Globus pallidus (tissue), 1 donor: ENCODE data around the gene MYD88.

Experiments used
- DNase-seq: peaks from one replicate; pipeline ENCODE4 v3.0.0-alpha.2; 2015; ENCODE audit warnings: low spot score

The MYD88 gene

DNA sequence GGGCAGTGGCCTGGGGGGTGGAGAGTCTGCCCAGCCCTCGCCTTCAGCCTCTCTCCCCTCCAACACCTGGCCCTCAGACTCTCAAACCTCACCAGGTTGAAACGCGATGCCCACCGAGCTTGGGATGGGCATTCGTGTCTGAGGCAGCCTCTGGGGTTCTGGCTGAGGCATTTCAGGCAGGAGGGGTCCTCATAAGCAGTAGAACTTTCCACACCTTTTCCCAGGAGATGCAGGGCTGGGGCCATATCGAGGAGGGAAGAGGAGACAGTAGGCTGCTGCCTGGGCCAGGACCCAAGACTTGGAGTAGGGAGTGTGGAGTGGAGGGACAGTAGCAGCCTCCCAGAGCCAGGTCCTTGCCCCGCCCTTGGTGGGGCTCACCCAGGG is 26.1 kb upstream of the MYD88 start:
- no peak for DNase-seq

DNA sequence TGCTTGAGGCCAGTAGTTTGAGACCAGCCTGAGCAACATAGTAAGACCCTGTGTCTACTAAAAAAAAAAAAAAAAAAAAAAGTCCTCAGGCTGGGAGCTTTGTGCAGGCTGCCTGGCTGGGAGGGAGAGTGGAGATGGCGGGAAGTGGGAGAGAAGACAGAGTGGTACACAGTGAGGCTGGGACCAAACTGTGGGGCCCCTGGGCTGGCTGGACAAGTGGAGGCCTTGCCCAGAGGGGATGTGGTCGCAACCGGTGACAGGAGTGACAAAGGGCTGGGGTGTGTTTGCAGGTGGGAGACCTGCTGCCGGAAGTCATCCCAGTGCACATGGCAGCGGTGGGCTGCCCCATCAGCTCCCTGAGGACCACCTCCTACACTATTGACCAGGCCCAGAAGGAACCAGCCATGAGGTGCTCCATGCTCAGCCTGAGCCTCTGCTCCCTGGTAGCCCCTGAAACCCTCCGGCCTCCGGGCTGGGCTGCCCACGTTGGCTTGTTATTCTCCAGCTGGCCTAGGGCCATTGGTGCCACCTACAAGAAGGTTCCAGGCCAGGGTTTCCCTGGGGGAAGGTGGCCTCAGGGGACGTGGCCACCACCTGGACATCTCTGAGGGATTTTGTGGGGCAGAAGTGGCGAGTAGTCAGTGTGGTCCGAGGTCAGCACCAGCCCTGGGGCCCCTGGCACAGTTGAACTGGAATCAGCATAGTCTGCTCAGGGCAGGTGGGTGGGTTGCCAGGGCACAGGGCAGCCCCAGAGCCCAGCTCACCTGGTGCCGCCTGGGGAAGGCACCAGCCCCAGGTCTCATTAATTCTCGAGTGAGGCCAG is 24.2 kb upstream of the MYD88 start:
- no peak for DNase-seq

DNA sequence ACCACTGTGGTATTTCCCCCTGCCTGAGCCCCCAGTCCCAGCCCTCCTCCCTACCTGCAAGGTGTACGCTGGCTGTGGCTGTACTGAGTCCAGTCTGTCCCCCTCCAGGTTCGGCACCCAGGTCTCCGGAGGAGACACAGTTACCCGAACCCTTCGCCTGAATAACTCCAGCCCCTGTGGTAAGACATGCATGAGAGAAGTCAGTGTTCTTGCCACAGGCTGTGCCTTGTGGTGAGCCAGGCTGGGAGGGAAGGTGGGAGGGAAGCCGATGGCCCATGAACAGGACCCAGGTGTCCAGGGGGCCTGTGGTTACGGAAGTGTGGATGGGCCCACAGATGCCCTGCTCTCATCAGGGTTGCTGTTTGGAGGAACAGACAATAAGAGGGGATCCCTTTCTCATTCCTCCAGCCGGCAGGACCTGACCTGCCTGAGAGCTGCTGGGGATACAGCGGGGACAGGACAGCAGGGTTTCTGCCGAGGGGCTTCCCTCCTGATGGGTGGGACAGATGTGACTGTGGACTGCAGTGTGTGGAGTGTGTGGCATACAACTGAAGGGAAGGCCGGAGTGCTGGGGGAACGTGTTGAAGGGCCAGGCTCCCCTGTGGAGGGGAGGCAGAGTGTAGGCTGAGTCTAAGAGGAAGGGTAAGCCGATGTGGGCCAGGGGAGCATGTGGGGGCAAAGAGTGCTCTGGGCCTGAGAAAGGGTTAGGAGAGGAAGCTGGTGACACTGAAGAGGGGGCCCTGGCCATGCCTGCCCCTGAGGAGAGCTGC is 23.4 kb upstream of the MYD88 start:
- DNase-seq, result no peak

DNA sequence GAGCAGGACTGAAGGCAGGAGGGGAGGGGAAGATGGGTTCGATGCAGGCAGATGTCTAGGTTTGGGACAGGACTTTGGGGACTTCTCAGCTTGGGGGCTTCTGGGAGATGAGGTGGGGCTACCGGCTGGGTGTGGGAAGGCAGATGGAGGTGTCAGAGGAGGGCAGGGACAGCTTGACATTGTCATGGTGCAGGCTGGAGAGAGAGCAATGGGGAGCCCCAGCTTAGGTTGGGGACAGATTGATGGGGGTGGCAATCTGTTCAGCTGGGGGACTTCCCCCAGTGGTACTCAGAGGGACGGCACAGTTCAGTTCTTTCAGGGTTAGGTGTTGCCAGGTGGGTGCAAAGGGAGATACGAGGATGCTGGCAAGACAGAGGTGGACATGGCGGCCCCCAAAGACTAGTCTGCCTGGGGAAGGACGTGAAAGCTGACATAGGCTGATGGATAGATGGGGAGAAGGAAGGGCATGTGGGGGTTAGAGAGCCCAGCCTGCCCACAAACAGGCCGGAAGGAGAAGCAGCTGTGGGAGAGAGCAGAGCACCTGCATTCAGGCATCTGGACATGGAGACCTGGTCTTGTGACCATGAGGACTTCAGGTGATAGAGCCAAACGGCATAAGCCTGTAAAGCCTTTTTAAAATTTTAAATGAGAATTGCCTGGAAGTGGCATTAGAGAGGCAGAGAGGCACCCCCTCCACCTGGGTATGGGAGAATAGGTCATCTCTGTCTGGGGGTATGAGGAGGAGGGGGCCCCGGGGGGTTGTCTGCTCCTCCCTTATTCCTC is 22.6 kb upstream of the MYD88 start:
- DNase-seq, result no peak

DNA sequence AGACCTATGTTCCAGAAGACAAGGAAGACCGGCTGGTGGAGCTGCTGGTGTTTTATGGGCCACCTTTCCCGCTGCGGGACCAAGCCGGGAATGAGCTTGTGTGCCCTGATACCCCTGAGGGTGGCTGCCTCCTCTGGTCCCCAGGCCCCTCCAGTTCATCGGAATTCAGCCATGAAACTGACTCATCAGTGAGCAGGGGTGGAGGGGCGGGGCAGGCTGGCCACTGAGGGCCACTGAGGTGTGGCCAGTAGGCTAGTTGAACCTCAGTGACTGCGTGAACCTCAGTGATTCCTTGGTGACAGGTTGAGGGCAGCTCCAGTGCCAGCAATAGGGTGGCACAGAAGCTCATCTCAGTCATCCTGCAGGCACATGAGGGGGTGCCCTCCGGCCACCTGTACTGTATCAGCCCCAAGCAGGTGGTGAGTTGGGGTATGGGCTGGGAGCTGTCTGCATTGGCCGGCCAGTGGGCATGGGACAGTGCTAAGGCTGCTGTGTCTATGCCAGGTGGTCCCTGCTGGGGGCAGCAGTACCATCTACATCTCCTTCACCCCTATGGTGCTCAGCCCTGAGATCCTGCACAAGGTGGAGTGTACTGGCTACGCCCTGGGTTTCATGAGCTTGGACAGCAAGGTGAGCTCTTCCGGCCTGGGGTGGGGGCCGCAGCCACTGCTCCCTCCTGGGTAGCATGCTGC is 21.8 kb upstream of the MYD88 start:
- DNase-seq, result no peak

DNA sequence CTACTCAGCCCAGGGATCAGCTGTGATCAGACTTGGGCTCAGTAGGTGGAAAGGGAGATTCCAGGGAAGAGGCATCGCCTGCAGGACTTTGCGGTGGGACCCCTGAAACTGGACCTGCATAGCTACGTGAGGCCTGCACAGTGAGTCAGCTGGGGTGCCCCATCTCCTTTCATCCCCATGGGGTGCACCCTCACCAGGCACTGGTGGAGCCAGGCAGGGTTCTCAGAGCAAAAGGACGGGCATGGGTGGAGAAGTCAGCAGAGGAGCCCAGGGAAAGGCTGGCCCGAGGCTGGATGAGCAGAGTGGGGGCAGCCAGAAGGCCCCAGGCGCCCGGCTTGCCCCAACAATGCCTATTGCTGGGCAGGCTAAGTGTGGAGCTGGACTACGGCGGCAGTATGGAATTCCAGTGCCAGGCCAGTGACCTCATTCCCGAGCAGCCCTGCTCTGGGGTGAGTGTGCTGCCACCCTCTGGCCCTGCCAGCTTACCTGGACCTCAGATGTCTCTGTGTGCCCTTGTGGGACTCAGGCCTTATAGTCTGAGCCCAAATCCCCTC is 21.2 kb upstream of the MYD88 start:
- no peak for DNase-seq

DNA sequence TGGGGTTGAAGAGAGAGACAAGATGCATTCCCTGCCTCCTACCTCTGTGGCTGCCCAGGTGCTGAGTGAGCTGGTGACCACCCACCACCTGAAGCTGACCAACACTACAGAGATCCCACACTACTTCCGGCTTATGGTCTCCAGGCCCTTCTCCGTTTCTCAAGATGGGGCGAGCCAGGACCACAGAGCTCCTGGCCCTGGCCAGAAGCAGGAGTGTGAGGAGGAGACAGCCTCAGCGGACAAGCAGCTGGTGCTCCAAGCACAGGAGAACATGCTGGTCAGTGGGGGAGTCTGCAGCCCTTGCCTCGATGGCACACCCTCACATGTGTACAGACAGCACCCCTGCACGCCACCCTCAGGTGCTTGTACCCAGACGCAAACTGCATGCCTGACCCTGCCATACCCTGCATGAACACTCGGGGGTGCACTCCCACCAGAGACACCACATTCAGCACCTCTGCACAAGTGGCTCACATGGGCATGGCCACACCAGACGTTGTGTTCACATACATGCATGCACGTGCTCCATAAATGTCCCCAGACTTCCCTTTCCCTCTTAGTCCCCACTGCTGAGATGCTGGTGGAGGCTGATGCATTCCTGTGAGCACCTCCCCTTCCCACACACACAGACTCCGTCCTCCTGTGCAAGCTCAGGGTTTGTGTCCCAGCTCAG is 20.6 kb upstream of the MYD88 start:
- DNase-seq, result peak; percentile 53

DNA sequence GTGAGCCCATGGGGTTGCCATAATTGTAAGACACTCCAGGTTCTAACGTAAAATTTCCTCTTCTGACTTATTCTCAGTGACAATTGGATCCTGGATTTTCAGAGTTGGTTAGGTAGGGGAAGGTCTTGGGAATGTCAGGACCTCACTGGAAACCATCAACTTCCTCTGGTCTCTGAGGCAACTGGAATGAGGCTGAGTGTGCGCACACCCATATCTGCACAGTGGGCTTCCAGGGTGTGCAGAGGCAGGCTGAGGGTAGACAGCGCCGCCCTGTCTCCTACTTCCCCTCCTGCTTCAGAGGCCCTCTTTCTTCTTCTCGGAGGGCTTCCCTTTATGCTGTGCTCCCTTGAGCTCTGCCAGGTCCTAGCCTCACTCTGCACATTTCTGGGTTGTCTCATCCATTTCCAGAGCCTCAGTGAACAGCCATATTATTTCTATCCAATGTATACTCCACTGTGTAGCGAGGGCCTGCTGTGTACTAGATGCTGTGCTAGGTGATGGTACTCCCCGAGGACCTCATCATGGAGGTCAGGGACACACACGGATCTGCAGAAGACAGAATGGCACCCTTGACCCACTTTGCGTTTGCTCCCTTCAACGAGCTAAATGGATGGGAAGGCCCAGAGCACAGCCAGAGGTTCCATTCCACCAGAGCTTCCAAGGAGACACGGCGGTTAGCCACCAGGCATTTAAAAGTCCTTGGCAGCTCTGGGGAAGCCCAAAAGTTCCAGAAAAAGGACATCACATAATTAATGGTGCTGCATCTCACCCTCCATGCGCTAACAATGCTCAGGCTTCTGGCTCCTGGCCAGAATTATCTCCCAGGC is 19.8 kb upstream of the MYD88 start:
- DNase-seq, result no peak

DNA sequence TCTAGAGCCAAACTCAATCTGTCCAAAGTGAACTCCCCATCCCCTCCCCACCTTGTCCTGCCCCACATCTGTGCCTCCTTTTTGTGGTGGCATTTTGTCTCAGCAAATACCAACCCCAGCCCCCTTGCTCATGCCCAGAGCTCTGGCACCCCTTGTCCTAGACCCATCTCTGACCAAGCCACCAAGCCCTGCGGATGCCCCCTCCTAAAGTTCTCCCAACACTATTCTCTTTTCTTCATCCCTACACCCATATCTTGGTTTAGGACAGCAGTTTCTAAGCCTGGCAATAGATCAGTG is 19.3 kb upstream of the MYD88 start:
- no peak for DNase-seq

DNA sequence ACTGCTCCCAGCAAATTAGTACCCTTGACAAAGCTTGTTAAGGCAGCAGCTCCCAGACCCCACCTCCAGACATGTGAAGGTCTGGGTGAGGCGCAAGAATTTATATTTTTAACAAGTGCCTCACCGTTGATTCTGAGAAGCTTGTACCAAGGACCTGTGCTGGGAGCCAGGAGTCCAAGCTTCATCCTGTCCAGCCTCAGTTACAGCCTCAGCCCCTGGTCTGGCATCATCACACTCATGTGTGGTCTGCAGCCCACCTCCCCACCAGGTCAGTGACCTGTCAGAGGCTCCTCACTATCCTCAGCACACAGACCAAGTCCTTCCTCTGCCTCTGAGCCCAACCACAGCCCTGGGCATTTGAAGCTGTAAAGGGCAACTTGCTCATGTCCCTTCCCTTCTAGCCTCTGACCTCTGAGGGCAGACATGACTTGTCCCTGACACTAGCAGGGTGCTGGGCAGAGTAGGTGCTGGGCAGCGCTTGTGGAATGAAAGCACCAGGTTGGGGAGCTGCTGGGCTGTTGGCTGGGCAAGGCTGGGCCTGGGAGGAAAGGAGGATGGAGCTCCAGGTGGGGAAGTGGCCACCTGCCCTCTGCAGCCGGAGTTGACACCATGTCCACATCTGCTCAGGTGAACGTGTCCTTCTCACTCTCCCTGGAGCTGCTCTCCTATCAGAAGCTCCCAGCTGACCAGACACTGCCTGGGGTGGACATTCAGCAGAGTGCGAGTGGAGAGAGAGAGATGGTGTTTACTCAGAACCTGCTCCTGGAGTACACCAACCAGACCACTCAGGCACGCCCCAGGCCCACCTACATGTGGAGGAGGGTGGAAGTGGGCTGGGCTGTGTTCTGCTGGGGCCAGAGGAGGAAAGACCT is 18.4 kb upstream of the MYD88 start:
- no peak for DNase-seq

DNA sequence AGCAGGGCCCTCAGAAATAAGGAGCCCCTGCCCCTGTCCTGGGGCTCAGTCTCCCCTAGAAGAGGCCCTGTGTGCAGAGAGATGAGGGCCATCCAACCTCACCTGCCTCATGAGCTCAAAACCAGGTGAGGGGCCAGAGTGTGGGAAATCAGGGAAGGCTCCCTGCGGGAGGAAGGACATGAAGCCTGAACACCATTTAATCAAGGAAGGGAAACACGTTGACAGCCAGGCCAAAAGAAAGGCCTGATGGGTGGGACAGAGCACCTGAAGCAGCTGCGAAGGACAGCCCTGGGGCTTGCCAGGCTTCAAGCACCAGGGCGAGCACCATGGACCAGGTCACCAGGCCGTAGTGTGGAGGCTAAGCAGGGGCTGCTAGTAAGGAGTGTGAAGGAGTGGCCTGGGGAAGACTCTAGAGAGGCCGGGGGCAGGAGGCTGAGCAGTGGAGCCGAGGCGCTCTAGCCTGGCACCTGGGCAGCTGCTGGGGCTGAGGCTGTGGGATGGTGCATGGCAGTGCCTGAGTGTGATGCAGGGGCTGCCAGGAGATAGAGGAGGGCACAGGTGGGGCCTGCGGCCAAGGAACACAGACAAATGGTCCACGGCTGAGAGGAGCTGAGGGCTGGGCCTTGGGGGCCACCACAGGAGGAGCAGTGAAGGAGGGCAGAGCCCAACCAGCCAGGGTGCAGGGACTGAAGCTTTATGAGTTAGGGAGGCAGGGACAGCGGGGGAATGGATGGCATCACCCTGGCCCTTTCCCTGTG is 17.6 kb upstream of the MYD88 start:
- no peak for DNase-seq

DNA sequence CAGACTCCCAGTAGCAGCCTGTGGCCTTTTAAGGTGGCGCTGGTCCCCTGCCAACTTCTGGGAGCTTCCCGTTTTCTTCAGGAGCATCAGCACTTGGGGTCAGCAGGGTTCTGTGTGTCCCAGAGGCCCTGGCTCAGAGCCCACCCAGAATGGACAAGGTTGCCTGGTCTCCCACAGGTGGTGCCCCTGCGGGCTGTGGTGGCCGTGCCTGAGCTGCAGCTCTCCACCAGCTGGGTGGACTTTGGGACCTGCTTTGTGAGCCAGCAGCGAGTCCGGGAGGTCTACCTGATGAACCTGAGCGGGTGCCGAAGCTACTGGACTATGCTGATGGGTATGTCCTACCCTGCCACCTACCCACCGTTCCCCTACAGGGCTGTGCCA is 17.0 kb upstream of the MYD88 start:
- no peak for DNase-seq

DNA sequence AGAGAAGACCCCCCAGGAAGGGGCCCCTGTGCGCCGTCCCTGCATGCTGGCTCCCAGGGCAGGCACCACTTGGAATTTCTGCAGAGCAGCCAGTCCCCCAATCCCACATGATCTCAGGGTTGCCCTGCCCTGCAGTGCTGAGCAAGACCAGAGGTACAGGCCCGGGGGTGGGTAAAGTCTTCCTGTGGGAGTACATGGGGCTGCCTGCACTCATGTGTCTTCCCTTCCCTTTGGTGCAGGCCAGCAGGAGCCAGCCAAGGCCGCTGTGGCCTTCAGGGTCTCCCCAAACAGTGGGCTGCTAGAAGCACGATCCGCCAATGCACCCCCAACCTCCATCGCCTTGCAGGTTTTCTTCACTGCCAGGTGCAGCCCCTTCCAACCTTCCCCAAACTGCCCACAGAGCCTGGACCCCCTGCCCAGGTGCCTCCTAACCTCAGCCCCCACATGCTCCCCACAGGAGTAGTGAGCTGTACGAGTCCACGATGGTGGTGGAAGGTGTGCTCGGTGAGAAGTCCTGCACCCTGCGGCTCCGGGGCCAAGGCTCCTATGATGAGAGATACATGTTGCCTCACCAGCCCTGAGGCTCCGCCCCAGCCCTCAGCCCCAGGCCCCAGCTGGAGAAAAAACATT is 16.5 kb upstream of the MYD88 start:
- DNase-seq, result no peak

DNA sequence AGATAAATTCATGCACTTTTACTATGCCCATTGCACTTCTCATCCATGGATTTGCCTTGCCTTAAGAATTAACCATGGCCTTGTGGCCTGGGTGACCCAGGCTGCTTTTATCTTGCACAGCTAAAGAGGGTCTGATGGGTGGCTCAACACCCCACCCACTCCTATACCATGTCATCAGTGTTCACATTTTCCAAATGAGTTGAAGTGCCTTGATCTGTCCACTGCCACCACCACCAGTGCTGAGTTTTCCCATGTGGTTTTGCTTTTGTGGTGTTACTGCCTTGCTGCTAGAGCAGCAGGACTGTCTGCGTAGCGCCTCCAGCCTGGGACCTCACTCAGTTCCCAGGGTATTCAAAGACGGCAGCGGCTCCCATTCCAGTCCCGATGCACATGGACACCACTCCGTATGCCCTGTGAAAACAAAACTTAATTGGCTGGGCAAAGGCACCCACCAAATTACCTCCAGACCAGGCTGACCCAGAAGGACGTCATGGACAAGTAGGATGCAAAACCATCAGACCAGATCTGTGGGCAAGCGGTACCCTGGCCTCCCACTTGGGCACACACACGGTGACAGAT is 15.7 kb upstream of the MYD88 start:
- no peak for DNase-seq

DNA sequence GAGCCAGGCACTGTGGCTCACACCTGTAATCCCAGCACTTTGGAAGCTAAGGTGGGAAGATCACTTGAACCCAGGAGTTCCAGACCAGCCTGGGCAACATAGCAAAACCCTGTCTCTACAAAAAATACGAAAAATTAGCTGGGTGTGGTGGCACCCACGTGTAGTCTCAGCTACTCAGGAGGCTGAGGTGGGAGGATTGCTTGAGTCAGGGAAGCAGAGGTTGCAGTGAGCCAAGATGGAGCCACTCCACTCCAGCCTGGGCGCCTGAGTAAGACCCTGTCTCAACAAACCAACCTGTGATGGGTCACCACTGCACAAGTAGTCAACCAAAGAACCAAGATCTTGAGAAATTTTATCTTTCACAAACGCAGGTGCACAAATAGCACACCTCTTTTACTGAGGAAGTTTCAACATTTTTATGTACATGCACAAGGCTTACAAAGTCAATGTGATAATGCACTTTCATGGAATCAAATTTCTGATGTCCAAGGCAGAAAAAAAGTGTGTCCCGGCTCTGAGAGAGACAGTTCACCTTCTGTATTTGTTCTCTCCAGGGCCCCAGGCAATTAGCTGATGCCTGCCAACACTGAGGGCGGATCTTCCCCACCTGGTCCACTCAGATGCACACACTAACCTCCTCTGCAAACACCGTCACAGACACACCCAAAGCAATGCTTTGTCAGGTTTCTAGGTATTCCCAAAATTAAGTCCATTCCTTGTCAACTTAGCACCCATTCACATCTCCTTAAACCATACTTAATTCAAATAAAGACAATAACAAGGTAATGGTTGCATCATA is 13.9 kb upstream of the MYD88 start:
- no peak for DNase-seq

DNA sequence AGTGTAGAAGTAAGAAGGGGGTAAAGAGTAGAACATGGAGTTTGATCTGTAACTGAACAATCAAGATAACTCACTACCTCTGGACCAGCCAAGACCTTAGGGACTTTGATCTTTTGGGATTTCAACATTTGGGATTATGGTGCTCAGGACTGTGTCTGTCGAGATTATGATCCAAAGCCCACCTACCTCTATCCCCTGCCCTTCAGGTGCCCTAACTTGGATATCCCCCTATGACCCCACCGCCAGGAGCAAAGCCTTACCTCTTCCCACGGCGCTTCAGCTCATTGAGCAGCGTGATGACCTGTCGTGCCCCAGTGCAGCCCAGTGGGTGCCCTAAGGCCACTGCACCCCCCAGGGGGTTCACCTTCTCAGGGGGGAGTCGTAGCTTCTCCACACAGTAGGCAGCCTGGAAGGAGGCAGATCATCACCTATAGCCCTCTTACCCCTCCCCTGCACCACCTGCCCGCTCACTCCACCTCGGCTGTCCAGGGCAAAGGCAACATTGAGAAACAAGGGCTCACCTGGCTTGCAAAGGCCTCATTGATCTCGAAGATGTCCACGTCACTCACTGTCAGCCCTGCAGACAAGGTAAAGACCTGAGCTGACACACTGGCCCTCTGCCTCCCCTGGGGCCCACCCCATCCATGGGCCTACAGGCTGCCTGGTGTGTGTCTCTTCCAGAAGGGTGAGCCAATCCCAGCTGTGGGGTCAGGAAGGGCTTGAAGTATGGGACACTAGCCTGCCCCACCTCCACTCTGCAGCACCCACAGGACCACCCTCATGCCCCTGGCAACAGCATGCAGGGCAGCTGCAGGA is 12.9 kb upstream of the MYD88 start:
- DNase-seq, result no peak
